Measurements from ENCODE around the gene UFM1.
"Not testable (repeated sequence)": the region's sequence is repeated elsewhere in the genome, so short reads cannot be mapped to it uniquely, and the experiment has no call there.

UFM1 gene

DNA sequence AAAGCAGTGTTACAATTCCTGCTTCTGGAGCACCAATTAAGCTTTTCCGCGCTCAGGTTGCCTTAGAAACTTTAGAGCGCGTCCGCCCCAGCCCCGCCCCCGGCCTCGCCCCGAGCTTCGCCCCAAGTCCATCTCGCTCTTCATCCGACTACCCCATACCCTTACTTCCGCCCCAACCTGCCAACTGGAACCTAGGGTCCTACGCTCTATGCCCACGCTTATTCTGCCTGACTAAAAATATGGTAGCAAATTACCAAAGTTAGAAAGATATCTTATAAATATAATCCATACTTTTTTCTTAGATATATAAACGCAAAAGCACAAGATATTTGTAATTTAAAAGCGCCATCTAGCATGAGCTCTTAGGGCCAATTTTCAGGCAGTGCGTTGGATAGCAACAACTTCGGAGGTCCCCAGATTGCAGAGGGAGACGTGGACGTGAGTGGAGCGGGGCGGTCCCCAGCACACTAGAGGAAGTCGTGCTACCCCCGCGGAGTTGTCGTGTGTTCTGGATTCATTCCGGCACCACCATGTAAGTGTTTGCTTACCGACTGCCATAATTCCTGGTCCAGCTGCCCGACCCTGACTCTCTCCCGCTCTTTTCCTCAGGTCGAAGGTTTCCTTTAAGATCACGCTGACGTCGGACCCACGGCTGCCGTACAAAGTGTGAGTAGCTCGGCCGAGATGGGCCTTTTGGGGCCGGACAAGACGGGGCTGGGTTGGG is at the start of gene UFM1:
UFM1 (plus strand) TSS at position 462 of the 724 bp plus-strand sequence; CDS start at position 531, 69 bp downstream.
- TF ChIP-seq, protein P1, sequence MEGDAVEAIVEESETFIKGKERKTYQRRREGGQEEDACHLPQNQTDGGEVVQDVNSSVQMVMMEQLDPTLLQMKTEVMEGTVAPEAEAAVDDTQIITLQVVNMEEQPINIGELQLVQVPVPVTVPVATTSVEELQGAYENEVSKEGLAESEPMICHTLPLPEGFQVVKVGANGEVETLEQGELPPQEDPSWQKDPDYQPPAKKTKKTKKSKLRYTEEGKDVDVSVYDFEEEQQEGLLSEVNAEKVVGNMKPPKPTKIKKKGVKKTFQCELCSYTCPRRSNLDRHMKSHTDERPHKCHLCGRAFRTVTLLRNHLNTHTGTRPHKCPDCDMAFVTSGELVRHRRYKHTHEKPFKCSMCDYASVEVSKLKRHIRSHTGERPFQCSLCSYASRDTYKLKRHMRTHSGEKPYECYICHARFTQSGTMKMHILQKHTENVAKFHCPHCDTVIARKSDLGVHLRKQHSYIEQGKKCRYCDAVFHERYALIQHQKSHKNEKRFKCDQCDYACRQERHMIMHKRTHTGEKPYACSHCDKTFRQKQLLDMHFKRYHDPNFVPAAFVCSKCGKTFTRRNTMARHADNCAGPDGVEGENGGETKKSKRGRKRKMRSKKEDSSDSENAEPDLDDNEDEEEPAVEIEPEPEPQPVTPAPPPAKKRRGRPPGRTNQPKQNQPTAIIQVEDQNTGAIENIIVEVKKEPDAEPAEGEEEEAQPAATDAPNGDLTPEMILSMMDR (IDR thresholded peaks at IDR 0.05; ENCODE audit: control insufficient read depth, extremely low read depth, insufficient read depth), result no peak
- DNase-seq (ENCODE audit: low read depth), result peak; percentile 82
- peak within 1 kb of the TSS; percentile 81 for H3K4me3 ChIP-seq (ENCODE audit: low read depth, low read length)

DNA sequence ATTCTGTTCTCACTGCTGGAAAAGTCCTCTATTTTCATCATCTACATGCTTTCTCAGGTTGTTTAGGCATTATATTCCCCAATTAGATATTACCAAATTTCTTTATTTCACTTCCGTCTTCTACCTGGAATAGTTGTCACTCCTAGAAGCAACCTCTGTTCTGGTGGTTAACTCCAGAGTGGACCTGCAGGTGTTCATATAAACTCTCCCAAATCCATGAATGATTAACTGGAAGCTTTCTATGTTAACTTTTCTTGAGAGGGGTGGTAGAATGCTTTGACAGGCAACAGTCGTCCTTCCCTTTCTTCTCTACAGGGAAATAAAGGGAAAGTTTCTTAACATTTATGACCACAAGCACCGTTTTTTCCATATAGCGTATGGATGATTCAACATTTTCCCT is 48.4 kb upstream of the UFM1 start:
- DNase-seq (ENCODE audit: low read depth), result no peak
- H3K4me3 ChIP-seq (ENCODE audit: low read depth, low read length), result no peak overlapping the region
- TF ChIP-seq, protein P1 (IDR thresholded peaks at IDR 0.05; ENCODE audit: control insufficient read depth, extremely low read depth, insufficient read depth), result no peak

DNA sequence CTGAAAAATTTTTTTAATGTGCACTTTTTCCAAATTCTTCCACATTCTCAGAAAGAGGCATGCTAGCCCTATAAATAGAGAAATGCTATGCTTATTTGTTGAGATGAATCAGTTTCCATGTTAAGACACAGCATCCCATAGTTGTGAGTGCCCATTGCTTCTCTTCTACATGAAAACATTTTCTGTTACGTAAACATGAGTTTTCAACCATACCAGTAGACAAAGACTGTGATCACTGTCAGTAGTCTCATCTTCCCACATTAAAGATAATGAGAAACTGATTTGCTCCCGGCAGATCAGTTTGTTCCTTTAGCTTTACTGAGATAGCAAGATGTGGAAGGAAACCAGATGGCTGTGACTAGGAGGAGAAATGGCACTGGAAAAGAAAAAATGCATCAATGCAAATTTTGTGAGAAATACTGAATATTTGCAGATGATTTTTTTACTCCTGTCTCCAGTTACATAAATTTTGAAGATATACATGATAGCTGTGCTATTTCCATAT is 45.8 kb upstream of the UFM1 start:
- no peak overlapping the region for H3K4me3 ChIP-seq (ENCODE audit: low read depth, low read length)
- no peak for DNase-seq (ENCODE audit: low read depth)
- TF ChIP-seq, protein P1 (IDR thresholded peaks at IDR 0.05; ENCODE audit: control insufficient read depth, extremely low read depth, insufficient read depth), result no peak

DNA sequence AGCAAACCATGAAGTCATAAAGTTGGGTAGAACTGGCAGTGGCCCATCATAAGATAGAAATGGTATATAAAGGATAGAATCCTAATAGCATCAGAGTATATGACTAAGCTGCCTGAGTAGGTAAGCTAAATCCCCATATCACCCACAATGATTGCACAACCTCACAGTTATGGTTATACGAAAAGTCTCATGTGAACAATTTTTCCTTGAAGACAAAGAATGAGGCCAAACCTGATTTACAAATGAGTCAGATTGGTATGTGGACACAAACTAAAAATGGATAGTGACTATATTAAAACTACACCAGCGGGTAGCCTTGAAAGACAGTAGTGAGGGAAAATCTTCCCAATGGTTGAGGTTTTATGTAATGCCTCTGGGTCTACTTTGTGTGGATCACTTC is 40.9 kb upstream of the UFM1 start:
- H3K4me3 ChIP-seq (ENCODE audit: low read depth, low read length), result no peak overlapping the region
- TF ChIP-seq, protein P1 (IDR thresholded peaks at IDR 0.05; ENCODE audit: control insufficient read depth, extremely low read depth, insufficient read depth), result no peak
- DNase-seq (ENCODE audit: low read depth), result no peak

DNA sequence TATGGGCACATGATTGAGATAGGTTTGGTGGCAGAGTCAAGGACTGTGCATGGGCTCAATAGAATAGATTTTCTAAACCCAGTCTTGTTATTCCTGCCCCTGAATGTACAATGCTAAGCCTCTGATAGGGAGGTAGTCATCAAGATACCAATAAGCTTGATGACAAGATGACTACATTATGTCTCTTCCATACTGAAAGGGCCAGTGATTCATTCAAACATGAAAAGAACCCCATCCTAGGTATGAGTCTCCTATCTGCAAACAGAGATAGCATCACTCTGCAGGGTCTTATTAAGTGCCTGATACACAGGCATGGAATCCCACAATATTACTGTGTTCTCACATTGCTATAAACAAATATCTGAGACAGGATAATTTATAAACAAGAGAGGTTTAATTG is 40.3 kb upstream of the UFM1 start:
- DNase-seq (ENCODE audit: low read depth), result no peak
- H3K4me3 ChIP-seq (ENCODE audit: low read depth, low read length), result no peak overlapping the region
- TF ChIP-seq, protein P1 (IDR thresholded peaks at IDR 0.05; ENCODE audit: control insufficient read depth, extremely low read depth, insufficient read depth), result no peak

DNA sequence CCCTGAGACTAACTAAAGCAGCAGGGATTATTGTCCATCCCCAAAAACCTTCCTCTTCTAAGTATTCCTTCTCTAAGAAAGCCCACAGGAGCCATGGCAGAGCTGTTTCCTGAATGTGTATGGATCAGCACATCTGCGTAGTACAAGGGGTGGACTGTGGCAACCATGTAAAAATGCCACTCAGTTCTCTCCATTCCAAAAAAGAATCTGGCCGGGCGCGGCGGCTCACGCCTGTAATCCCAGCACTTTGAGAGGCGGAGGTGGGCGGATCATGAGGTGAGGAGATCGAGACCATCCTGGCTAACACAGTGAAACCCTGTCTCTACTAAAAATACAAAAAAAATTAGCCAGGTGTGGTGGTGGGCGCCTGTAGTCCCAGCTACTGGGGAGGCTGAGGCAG is 38.5 kb upstream of the UFM1 start:
- not testable (repeated sequence) for H3K4me3 ChIP-seq (ENCODE audit: low read depth, low read length); DNase-seq (ENCODE audit: low read depth)

DNA sequence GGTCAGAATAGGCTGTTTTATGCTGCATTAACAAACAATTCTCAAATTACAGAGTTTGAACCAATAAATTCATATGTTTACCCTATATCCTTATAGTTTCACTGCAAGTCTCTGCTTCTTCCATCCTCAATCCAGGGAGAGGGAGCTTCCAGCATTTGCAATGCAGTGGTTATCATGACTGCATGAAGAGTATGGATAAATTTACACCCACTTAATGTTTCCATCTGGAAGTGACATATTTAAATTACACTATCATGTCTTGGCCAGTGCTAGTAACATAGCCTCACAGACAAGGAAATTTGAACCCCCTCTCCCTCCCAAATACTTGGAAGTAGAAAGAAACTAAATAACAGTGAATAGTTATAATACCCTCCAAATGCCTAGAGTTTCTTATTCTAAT is 33.5 kb upstream of the UFM1 start:
- TF ChIP-seq, protein P1 (IDR thresholded peaks at IDR 0.05; ENCODE audit: control insufficient read depth, extremely low read depth, insufficient read depth), result no peak
- DNase-seq (ENCODE audit: low read depth), result peak; percentile 71
- H3K4me3 ChIP-seq (ENCODE audit: low read depth, low read length), result no peak overlapping the region

Measured in LNCaP clone FGC (cell line).